ENCODE results near the gene C1QL3. TPM values are rescaled to one million over a fixed set of nuclear protein-coding genes. Genes with fewer than 3 reads are reported as not detected.

C1QL3 gene
- total RNA-seq, 2 experiments from 2014 or later = not detected

DNA sequence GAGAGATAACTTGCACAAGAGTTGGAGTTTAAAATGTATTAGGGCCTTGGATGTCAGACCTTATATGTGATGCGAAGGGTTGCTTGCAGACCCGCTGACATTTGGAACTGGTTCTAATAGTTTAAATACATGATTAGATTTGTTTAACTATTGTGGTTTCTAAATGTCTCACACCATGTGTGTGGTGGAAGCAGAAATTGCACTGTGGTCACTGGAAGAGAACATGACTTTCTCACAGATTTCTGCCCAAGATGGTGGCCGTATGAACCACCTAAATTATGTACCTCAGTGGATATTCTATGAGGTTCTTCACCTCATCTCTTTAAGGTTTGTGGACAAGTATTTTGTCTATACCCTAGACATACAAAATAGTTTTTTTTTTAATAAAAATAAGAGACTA, 8.2 kb upstream of the C1QL3 start:
- BruUV-seq (replicated peaks) = no TSS peak
- H3K4me1 ChIP-seq (ENCODE audit: insufficient read depth, low read length, poor library complexity, severe bottlenecking) = no peaks in the 10 kb centered on the region
- DNase-seq (ENCODE audit: low spot score) = no peak
- POLR2A ChIA-PET = interaction anchor here (0.6 to 1.0 kb wide), 3 partner anchors 9 to 580 kb away, joined by 3 to 4 read pairs (median 3); no protein-coding TSS in a partner anchor
- CTCF ChIA-PET (ENCODE audit: unreplicated experiment) = no interaction called here
- no peaks in the 10 kb centered on the region for H3K9me3 ChIP-seq (ENCODE audit: low read length)
- TF ChIP-seq EZH2phosphoT487 (IDR thresholded peaks at IDR 0.05; ENCODE audit: borderline replicate concordance, low read depth, low read length) = no peak
- TF ChIP-seq, protein P1, sequence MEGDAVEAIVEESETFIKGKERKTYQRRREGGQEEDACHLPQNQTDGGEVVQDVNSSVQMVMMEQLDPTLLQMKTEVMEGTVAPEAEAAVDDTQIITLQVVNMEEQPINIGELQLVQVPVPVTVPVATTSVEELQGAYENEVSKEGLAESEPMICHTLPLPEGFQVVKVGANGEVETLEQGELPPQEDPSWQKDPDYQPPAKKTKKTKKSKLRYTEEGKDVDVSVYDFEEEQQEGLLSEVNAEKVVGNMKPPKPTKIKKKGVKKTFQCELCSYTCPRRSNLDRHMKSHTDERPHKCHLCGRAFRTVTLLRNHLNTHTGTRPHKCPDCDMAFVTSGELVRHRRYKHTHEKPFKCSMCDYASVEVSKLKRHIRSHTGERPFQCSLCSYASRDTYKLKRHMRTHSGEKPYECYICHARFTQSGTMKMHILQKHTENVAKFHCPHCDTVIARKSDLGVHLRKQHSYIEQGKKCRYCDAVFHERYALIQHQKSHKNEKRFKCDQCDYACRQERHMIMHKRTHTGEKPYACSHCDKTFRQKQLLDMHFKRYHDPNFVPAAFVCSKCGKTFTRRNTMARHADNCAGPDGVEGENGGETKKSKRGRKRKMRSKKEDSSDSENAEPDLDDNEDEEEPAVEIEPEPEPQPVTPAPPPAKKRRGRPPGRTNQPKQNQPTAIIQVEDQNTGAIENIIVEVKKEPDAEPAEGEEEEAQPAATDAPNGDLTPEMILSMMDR (conservative IDR thresholded peaks at IDR 0.05; ENCODE audit: low read length) = no peak
- intact Hi-C loops (cut with micrococcal nuclease; ENCODE audit: unreplicated experiment) = no loop called here
- H3K36me3 ChIP-seq (ENCODE audit: insufficient read depth, low read length) = no peaks in the 10 kb centered on the region
- no peaks in the 10 kb centered on the region for H3K79me2 ChIP-seq (ENCODE audit: insufficient read depth, low read depth, low read length)
- no peak overlapping the region for H3K4me3 ChIP-seq (ENCODE audit: low read depth, low read length, poor library complexity, severe bottlenecking)
- H3K27ac ChIP-seq (ENCODE audit: low read depth, low read length, poor library complexity, severe bottlenecking) = no peak overlapping the region
- H4K20me1 ChIP-seq (ENCODE audit: insufficient read depth, low read length) = no peaks in the 10 kb centered on the region
- no peaks in the 10 kb centered on the region for H3K9me2 ChIP-seq (ENCODE audit: insufficient read depth, low read length)
- H2AFZ ChIP-seq (ENCODE audit: low read length) = no peak overlapping the region
- H3K4me2 ChIP-seq (ENCODE audit: low read length) = no peak overlapping the region

GRCh38 chr10:16527452-16527851, 5.8 kb upstream of the C1QL3 start:
- CTCF ChIA-PET (ENCODE audit: unreplicated experiment) = no interaction called here
- TF ChIP-seq, protein P1 (conservative IDR thresholded peaks at IDR 0.05; ENCODE audit: low read length) = no peak
- TF ChIP-seq EZH2phosphoT487 (IDR thresholded peaks at IDR 0.05; ENCODE audit: borderline replicate concordance, low read depth, low read length) = no peak
- H3K4me2 ChIP-seq (ENCODE audit: low read length) = no peak overlapping the region
- intact Hi-C loops (cut with micrococcal nuclease; ENCODE audit: unreplicated experiment) = no loop called here
- no peak overlapping the region for H3K4me3 ChIP-seq (ENCODE audit: low read depth, low read length, poor library complexity, severe bottlenecking)
- H2AFZ ChIP-seq (ENCODE audit: low read length) = no peak overlapping the region
- no peaks in the 10 kb centered on the region for H3K9me3 ChIP-seq (ENCODE audit: low read length)
- no peaks in the 10 kb centered on the region for H3K4me1 ChIP-seq (ENCODE audit: insufficient read depth, low read length, poor library complexity, severe bottlenecking)
- no peaks in the 10 kb centered on the region for H3K79me2 ChIP-seq (ENCODE audit: insufficient read depth, low read depth, low read length)
- POLR2A ChIA-PET = interaction anchor here (1.1 kb wide), 1 partner anchor 13 kb away, joined by 3 read pairs; no protein-coding TSS in a partner anchor
- H3K36me3 ChIP-seq (ENCODE audit: insufficient read depth, low read length) = no peaks in the 10 kb centered on the region
- no peak for DNase-seq (ENCODE audit: low spot score)
- no TSS peak for BruUV-seq (replicated peaks)
- H3K27ac ChIP-seq (ENCODE audit: low read depth, low read length, poor library complexity, severe bottlenecking) = no peak overlapping the region
- H4K20me1 ChIP-seq (ENCODE audit: insufficient read depth, low read length) = no peaks in the 10 kb centered on the region
- no peaks in the 10 kb centered on the region for H3K9me2 ChIP-seq (ENCODE audit: insufficient read depth, low read length)

GRCh38 chr10:16520900-16521299, 779 bp downstream of the C1QL3 start:
- Histone ChIP-seq H2AFZ (ENCODE audit: low read length) (no peak overlapping the region), H3K4me2 (ENCODE audit: low read length) (no peak overlapping the region), H4K20me1 (ENCODE audit: insufficient read depth, low read length) (no peaks in the 10 kb centered on the region), H3K79me2 (ENCODE audit: insufficient read depth, low read depth, low read length) (no peaks in the 10 kb centered on the region), H3K4me1 (ENCODE audit: insufficient read depth, low read length, poor library complexity, severe bottlenecking) (no peaks in the 10 kb centered on the region), H3K27ac (ENCODE audit: low read depth, low read length, poor library complexity, severe bottlenecking) (no peak overlapping the region), H3K4me3 (ENCODE audit: low read depth, low read length, poor library complexity, severe bottlenecking) (no peak overlapping the region), H3K36me3 (ENCODE audit: insufficient read depth, low read length) (no peaks in the 10 kb centered on the region), H3K9me2 (ENCODE audit: insufficient read depth, low read length) (no peaks in the 10 kb centered on the region), H3K9me3 (ENCODE audit: low read length) (no peaks in the 10 kb centered on the region)
- intact Hi-C loops (cut with micrococcal nuclease; ENCODE audit: unreplicated experiment) = no loop called here
- ChIA-PET CTCF (ENCODE audit: unreplicated experiment) (no interaction called here), POLR2A (interaction anchor here (0.7 kb wide), 1 partner anchor 933 kb away, joined by 3 read pairs; no protein-coding TSS in a partner anchor)
- no peak for DNase-seq (ENCODE audit: low spot score)
- TF ChIP-seq EZH2phosphoT487 (IDR thresholded peaks at IDR 0.05; ENCODE audit: borderline replicate concordance, low read depth, low read length) = no peak
- TF ChIP-seq, protein P1 (conservative IDR thresholded peaks at IDR 0.05; ENCODE audit: low read length) = no peak
- BruUV-seq (replicated peaks) = no TSS peak

Measured in OCI-LY7 (cell line).